H1 (cell line): ENCODE measurements around the gene TEAD1. TPM values are rescaled to one million over a fixed set of nuclear protein-coding genes. Genes with fewer than 3 reads are reported as not detected.

Experiments
- JUND ChIP-seq: IDR thresholded peaks from 2 replicates; pipeline ENCODE4 v1.6.1; 2011; ENCODE audit warnings: mild to moderate bottlenecking, improper control_type of control experiment, low read length
- MAFK ChIP-seq: IDR thresholded peaks from 2 replicates; pipeline ENCODE4 v1.6.1; 2012; ENCODE audit warnings: low read depth, mild to moderate bottlenecking, improper control_type of control experiment, low read length
- POU5F1 ChIP-seq: IDR thresholded peaks from 2 replicates; pipeline ENCODE4 v1.6.1; 2011; ENCODE audit warnings: low read depth, mild to moderate bottlenecking, low read length, moderate library complexity
- SRF ChIP-seq: IDR thresholded peaks from 2 replicates; pipeline ENCODE4 v1.6.1; 2011; ENCODE audit warnings: mild to moderate bottlenecking, low read depth, low read length, moderate library complexity
- TBP ChIP-seq: IDR thresholded peaks from 2 replicates; pipeline ENCODE4 v1.6.1; 2011; ENCODE audit warnings: low read depth, low read length, improper control_type of control experiment
- TEAD4 ChIP-seq: IDR thresholded peaks from 2 replicates; pipeline ENCODE4 v1.6.1; 2012; ENCODE audit warnings: low read depth, low read length, inconsistent platforms, mixed read lengths
- polyA plus RNA-seq, 7 experiments: library from polyadenylated mRNA; depleted of rRNA in 3 of 7; stranded (reverse) in 5 of 7; unstranded in 2 of 7; fragments of >200 nt in 5 of 7; fragments of 200-250 nt in 2 of 7; gene quantifications; 1 replicate in 5 of 7; 2 replicates in 1 of 7; 4 replicates in 1 of 7; pipeline versions ENCODE4 v1.2.1 to v1.2.3, GENCODE V29; 2011 to 2013; ENCODE audit warnings: missing spikeins in 2 of 7, mixed read lengths in 2 of 7
- total RNA-seq: library from RNA; stranded (reverse); fragmentation: NEBNext Ultra II Directional; extraction: Animal tissue kit (Norgen Biotek cat#: 25700); gene quantifications from 2 replicates; pipeline ENCODE4 v1.2.1, GENCODE V29; 2021
- TF ChIP-seq, protein P1 (sequence below): IDR thresholded peaks from 2 replicates; pipeline ENCODE4 v1.6.1; 2012; ENCODE audit warnings: inconsistent platforms
- TF ChIP-seq, protein P2 (sequence below): fragments of 300-600 bp; sonication (generic); IDR thresholded peaks from 2 replicates; pipeline ENCODE4 v1.7.1; 2012; ENCODE audit warnings: low read length, moderate library complexity, mild to moderate bottlenecking, inconsistent platforms; ENCODE audit not compliant: insufficient replicate concordance

Gene TEAD1
- total and polyA plus RNA-seq, 2 of the 8 experiments (the other 6 are each of a cell fraction or from before 2014, with no cell fraction given): 15.6 to 67.4 TPM

DNA sequence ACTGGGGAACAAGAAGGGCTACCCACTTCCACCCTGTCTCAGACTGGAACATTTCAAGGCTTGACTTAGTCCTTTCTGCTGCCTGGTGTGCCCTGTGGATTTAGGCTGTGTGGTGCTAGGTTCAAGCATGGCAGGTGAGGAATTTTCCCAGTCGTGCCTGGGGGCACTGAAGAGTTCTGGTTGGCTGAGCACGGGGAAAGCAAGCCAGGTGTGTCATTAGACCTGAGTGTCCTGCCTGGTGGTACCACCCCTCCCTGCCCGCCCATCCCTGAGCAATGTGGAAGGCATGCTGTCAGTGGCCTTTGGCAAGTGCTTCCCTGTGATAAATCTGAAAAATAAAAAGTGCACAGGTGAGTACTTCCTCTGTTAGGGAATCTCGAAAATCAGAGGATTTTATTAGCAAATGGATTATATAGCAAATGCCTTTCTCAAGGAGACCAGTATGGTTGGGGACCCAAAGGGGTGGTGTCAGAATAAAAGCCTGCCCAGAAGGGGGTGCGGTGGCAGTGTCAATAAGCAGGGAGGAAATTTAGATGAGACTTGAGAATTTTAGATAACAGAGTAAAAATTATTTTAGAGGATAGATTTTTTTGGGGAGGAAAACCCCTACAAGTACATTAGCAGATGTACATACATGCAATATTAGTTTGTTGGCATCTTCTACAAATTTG is 22.8 kb downstream of the TEAD1 start (continued):
- TF ChIP-seq JUND (no peak), SRF (no peak), POU5F1 (no peak), TEAD4 (no peak), MAFK (no peak), TBP (no peak)
- TF ChIP-seq, protein P1, sequence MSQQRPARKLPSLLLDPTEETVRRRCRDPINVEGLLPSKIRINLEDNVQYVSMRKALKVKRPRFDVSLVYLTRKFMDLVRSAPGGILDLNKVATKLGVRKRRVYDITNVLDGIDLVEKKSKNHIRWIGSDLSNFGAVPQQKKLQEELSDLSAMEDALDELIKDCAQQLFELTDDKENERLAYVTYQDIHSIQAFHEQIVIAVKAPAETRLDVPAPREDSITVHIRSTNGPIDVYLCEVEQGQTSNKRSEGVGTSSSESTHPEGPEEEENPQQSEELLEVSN: no peak
- TF ChIP-seq, protein P2, sequence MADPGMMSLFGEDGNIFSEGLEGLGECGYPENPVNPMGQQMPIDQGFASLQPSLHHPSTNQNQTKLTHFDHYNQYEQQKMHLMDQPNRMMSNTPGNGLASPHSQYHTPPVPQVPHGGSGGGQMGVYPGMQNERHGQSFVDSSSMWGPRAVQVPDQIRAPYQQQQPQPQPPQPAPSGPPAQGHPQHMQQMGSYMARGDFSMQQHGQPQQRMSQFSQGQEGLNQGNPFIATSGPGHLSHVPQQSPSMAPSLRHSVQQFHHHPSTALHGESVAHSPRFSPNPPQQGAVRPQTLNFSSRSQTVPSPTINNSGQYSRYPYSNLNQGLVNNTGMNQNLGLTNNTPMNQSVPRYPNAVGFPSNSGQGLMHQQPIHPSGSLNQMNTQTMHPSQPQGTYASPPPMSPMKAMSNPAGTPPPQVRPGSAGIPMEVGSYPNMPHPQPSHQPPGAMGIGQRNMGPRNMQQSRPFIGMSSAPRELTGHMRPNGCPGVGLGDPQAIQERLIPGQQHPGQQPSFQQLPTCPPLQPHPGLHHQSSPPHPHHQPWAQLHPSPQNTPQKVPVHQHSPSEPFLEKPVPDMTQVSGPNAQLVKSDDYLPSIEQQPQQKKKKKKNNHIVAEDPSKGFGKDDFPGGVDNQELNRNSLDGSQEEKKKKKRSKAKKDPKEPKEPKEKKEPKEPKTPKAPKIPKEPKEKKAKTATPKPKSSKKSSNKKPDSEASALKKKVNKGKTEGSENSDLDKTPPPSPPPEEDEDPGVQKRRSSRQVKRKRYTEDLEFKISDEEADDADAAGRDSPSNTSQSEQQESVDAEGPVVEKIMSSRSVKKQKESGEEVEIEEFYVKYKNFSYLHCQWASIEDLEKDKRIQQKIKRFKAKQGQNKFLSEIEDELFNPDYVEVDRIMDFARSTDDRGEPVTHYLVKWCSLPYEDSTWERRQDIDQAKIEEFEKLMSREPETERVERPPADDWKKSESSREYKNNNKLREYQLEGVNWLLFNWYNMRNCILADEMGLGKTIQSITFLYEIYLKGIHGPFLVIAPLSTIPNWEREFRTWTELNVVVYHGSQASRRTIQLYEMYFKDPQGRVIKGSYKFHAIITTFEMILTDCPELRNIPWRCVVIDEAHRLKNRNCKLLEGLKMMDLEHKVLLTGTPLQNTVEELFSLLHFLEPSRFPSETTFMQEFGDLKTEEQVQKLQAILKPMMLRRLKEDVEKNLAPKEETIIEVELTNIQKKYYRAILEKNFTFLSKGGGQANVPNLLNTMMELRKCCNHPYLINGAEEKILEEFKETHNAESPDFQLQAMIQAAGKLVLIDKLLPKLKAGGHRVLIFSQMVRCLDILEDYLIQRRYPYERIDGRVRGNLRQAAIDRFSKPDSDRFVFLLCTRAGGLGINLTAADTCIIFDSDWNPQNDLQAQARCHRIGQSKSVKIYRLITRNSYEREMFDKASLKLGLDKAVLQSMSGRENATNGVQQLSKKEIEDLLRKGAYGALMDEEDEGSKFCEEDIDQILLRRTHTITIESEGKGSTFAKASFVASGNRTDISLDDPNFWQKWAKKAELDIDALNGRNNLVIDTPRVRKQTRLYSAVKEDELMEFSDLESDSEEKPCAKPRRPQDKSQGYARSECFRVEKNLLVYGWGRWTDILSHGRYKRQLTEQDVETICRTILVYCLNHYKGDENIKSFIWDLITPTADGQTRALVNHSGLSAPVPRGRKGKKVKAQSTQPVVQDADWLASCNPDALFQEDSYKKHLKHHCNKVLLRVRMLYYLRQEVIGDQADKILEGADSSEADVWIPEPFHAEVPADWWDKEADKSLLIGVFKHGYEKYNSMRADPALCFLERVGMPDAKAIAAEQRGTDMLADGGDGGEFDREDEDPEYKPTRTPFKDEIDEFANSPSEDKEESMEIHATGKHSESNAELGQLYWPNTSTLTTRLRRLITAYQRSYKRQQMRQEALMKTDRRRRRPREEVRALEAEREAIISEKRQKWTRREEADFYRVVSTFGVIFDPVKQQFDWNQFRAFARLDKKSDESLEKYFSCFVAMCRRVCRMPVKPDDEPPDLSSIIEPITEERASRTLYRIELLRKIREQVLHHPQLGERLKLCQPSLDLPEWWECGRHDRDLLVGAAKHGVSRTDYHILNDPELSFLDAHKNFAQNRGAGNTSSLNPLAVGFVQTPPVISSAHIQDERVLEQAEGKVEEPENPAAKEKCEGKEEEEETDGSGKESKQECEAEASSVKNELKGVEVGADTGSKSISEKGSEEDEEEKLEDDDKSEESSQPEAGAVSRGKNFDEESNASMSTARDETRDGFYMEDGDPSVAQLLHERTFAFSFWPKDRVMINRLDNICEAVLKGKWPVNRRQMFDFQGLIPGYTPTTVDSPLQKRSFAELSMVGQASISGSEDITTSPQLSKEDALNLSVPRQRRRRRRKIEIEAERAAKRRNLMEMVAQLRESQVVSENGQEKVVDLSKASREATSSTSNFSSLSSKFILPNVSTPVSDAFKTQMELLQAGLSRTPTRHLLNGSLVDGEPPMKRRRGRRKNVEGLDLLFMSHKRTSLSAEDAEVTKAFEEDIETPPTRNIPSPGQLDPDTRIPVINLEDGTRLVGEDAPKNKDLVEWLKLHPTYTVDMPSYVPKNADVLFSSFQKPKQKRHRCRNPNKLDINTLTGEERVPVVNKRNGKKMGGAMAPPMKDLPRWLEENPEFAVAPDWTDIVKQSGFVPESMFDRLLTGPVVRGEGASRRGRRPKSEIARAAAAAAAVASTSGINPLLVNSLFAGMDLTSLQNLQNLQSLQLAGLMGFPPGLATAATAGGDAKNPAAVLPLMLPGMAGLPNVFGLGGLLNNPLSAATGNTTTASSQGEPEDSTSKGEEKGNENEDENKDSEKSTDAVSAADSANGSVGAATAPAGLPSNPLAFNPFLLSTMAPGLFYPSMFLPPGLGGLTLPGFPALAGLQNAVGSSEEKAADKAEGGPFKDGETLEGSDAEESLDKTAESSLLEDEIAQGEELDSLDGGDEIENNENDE: no peak
